Calu3 (cell line): ENCODE measurements around the gene TBCA. TPM values are rescaled to one million over a fixed set of nuclear protein-coding genes. Genes with fewer than 3 reads are reported as not detected.
"Not testable (repeated sequence)": the region's sequence is repeated elsewhere in the genome, so short reads cannot be mapped to it uniquely, and the experiment has no call there.

Experiments
- BruUV-seq: library from RNA; stranded (reverse); fragments of 400-500 nt; replicated peaks from 2 replicates; lab custom pipeline; 2021; lab: Mats Ljungman, UMichigan
- CTCF ChIA-PET: fragments of 300-600 bp; sonication (Branson Sonifier 250); formaldehyde crosslinking; loops from one replicate; lab custom pipeline; 2022; ENCODE audit warnings: antibody characterized with exemption; lab: Charles Lee
- DNase-seq: peaks from one replicate; pipeline ENCODE4 v3.0.0; 2022
- H3K27ac Mint-ChIP-seq: one replicate; pipeline ENCODE4 v1.8.0; 2022; ENCODE audit warnings: mixed read lengths; ENCODE audit not compliant: unreplicated experiment
- H3K27me3 Mint-ChIP-seq: one replicate; pipeline ENCODE4 v1.8.0; 2022; ENCODE audit warnings: mixed read lengths; ENCODE audit not compliant: unreplicated experiment
- H3K36me3 Mint-ChIP-seq: one replicate; pipeline ENCODE4 v1.8.0; 2022; ENCODE audit warnings: mild to moderate bottlenecking, moderate library complexity, mixed read lengths; ENCODE audit not compliant: insufficient read depth, unreplicated experiment
- H3K4me1 Mint-ChIP-seq: one replicate; pipeline ENCODE4 v1.8.0; 2022; ENCODE audit warnings: mild to moderate bottlenecking, low read depth, mixed read lengths; ENCODE audit not compliant: unreplicated experiment
- H3K4me3 Mint-ChIP-seq: one replicate; pipeline ENCODE4 v1.8.0; 2022; ENCODE audit warnings: mild to moderate bottlenecking, low read depth, moderate library complexity, mixed read lengths; ENCODE audit not compliant: unreplicated experiment
- H3K9me3 Mint-ChIP-seq: one replicate; pipeline ENCODE4 v1.8.0; 2022; ENCODE audit warnings: low read depth, mixed read lengths; ENCODE audit not compliant: unreplicated experiment
- intact Hi-C: fragments of 100-400 bp; cut with micrococcal nuclease; formaldehyde crosslinking; loops from one replicate; pipeline ENCODE4 v1.10.0; 2022; ENCODE audit not compliant: unreplicated experiment
- total RNA-seq: library from RNA; stranded (reverse); gene quantifications from 2 replicates; pipeline ENCODE4 v1.2.3, GENCODE V29; 2022
- TF ChIP-seq, protein P1 (sequence below): fragments of 200-600 bp; IDR thresholded peaks from one replicate; pipeline ENCODE4 v1.8.0; 2022; ENCODE audit warnings: antibody characterized with exemption; ENCODE audit not compliant: unreplicated experiment

The TBCA gene
- total RNA-seq, 1 experiment from 2014 or later = 310 TPM

DNA sequence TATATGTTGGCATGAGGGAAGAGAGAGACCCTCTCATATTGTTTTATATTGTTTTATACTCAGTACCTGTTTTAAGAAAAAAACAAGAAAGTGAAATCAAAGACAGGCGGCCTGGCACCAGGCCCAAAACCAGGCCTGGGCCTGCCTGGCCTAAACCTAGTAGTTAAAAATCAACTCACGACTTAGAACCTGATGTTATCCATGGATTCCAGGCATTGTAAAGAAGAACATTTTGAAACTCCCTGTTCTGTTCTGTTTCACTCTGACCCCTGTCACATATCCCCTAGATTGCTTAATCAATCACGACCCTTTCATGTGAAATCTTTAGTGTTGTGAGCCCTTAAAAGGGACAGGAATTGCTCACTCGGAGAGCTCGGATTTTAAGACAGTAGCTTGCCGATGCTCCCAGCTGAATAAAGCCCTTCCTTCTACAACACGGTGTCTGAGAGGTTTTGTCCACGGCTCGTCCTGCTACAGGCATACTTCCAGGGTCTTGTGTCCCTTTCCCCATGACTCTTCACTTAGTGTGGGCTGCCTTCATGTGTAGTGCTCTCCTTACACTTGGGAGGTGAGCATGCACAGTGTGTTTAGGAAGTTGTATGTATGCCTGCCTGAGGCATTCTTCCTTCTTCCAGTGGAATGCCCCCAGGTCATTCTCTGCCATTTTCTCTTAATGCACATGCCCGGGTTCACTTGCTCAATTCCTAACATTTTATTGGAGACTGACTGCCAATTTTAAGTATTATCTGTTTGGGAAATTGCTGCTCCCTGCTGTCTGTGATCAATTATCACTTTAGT lies 17.8 kb downstream of the TBCA start:
- CTCF ChIA-PET = no interaction called here
- intact Hi-C loops = no loop called here
- Mint-ChIP-seq H3K9me3 (no peaks in the 10 kb centered on the region), H3K36me3 (peaks cover 6% of the 10 kb centered on the region), H3K4me3 (no peak overlapping the region), H3K27me3 (no peaks in the 10 kb centered on the region), H3K27ac (no peak overlapping the region), H3K4me1 (peaks cover 8% of the 10 kb centered on the region)
- TF ChIP-seq, protein P1, sequence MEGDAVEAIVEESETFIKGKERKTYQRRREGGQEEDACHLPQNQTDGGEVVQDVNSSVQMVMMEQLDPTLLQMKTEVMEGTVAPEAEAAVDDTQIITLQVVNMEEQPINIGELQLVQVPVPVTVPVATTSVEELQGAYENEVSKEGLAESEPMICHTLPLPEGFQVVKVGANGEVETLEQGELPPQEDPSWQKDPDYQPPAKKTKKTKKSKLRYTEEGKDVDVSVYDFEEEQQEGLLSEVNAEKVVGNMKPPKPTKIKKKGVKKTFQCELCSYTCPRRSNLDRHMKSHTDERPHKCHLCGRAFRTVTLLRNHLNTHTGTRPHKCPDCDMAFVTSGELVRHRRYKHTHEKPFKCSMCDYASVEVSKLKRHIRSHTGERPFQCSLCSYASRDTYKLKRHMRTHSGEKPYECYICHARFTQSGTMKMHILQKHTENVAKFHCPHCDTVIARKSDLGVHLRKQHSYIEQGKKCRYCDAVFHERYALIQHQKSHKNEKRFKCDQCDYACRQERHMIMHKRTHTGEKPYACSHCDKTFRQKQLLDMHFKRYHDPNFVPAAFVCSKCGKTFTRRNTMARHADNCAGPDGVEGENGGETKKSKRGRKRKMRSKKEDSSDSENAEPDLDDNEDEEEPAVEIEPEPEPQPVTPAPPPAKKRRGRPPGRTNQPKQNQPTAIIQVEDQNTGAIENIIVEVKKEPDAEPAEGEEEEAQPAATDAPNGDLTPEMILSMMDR = no peak
- BruUV-seq = no TSS peak
- DNase-seq = no peak

DNA sequence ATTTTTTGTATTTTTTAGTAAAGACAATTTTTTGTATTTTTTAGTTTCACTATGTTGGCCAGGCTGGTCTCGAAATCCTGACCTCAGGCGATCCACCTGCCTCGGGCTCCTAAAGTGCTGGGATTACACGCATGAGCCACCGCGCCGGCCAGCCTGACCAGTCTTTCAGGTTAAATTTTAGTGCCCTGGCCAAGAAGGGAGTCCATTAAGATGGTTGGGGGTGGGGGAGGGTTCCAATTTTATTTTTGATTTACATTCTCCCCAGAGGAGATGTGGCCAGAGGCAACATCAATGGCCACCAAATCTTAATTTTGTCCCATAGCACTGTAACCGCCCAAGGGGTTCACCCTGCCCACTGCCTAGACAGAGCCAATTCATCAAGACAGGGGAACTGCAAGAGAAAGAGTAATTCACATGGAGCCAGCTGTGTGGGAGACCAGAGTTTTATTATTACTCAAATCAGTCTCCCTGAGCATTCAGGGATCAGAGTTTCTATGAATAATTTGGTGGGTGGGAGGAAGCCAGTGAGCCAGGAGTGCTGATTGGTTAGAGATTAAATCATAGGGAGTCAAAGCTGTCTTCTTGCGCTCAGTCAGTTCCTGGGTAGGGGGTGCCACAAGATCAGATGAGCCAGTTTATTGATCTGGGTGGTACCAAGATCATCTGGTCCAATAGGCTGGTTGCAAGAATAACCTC lies 24.7 kb downstream of the TBCA start:
- no TSS peak for BruUV-seq
- Mint-ChIP-seq H3K4me1 (peaks cover 18% of the 10 kb centered on the region), H3K27ac (no peak overlapping the region), H3K9me3 (no peaks in the 10 kb centered on the region), H3K4me3 (no peak overlapping the region), H3K27me3 (no peaks in the 10 kb centered on the region), H3K36me3 (no peaks in the 10 kb centered on the region)
- TF ChIP-seq, protein P1 = no peak
- no peak for DNase-seq
- CTCF ChIA-PET = interaction anchor here (0.7 kb wide), 1 partner anchor 282 kb away, joined by 5 read pairs; no protein-coding TSS in a partner anchor
- intact Hi-C loops = no loop called here

DNA sequence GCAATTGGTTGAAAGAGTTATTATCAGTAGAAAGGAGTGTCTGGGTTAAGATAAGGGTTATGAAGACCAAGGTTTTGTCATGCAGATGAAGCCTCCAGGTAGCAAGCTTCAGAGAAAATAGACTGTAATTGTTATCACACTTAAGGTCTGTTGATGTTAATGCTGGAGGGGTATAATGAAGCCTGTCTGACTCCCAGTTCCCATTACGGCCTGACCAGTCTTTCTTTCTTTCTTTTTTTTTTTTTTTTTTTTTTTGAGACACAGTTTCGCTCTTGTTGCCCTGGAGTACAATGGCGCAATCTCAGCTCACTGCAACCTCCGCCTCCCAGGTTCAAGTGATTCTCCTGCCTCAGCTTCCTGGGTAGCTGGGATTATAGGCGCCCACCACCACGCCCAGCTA lies 25.2 kb downstream of the TBCA start:
- DNase-seq, H3K27me3 Mint-ChIP-seq, H3K9me3 Mint-ChIP-seq, H3K4me3 Mint-ChIP-seq, BruUV-seq, H3K36me3 Mint-ChIP-seq, H3K27ac Mint-ChIP-seq, intact Hi-C loops: not testable (repeated sequence)
- CTCF ChIA-PET = interaction anchor here (0.7 kb wide), 1 partner anchor 283 kb away, joined by 5 read pairs; no protein-coding TSS in a partner anchor
- H3K4me1 Mint-ChIP-seq = peaks cover 18% of the 10 kb centered on the region

DNA sequence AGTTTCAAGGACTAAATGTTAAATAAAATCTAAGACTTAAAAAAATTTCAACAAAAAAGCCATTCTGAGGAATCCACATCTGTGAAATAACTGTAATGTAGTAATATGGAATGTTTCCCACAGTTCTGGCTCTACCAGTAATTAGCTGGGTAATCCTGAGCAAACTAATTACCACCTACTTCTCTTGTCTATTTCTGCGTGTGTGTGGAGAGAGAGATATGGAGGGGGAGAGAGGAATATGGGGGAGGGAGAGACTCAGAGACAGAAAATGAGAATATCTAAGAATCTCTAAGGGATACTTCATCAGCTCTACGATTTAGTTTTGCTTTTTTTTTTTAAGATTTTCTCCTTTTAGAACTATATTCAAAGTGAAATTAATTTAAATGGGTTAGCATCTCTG lies 28.0 kb downstream of the TBCA start:
- Mint-ChIP-seq H3K27me3 (no peaks in the 10 kb centered on the region), H3K36me3 (no peaks in the 10 kb centered on the region), H3K4me1 (peaks cover 18% of the 10 kb centered on the region), H3K4me3 (no peak overlapping the region), H3K27ac (no peak overlapping the region), H3K9me3 (no peaks in the 10 kb centered on the region)
- CTCF ChIA-PET = interaction anchor here (0.6 kb wide), 1 partner anchor 196 kb away, joined by 3 read pairs; no protein-coding TSS in a partner anchor
- intact Hi-C loops = no loop called here
- TF ChIP-seq, protein P1 = no peak
- no TSS peak for BruUV-seq
- no peak for DNase-seq
